GM12873 (cell line): ENCODE measurements around the gene MPPE1.

Experiments
- TF ChIP-seq, protein P1 (sequence below): IDR thresholded peaks from 2 replicates; pipeline ENCODE4 v1.5.1; 2012; ENCODE audit warnings: low read depth, mild to moderate bottlenecking, moderate library complexity, low read length, control low read depth; ENCODE audit not compliant: insufficient read depth; ENCODE audit errors: missing control alignments

MPPE1 gene

DNA sequence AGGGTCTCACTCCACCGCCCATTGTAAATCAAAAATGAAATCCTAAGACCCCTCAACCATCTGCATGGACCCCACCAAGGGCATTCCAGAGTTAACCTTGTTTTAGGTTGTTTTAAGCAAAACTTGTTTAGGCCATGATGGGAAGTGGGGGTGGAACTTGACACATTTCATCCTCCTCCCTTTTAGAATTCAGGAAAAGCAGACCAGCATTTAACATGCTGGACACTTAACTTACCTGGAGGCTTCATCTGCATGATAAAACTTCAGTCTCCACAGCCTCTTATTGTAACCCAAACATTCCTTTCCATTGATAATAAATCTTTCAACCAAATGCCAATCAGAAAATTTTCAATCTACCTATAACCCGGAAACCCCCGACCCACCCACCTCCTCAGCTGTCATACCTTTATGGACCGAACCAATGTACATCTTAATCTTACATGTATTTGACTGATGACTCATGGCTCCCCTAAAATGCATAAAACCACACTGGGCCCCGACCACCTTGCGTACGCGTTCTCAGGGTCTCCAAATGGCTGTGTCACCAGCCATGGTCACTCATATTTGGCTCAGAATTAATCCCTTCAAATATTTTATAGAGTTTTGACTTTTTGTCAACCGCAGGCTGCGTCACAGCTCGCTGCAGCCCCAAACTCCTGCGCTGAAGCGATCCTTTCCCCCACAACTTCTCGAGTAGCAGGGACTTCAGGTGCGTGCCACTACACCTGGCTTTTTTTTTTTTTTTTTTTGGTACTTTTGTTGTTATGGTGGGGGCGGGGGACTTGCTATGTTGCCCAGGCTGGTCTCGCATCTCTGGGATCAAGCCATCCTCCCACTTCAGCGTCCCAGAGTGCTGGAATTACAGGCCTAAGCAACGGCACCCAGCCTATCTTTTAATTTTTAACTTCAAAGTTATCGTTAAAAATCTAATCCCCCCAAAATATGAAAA, 917 bp downstream of the MPPE1 start:
- TF ChIP-seq, protein P1, sequence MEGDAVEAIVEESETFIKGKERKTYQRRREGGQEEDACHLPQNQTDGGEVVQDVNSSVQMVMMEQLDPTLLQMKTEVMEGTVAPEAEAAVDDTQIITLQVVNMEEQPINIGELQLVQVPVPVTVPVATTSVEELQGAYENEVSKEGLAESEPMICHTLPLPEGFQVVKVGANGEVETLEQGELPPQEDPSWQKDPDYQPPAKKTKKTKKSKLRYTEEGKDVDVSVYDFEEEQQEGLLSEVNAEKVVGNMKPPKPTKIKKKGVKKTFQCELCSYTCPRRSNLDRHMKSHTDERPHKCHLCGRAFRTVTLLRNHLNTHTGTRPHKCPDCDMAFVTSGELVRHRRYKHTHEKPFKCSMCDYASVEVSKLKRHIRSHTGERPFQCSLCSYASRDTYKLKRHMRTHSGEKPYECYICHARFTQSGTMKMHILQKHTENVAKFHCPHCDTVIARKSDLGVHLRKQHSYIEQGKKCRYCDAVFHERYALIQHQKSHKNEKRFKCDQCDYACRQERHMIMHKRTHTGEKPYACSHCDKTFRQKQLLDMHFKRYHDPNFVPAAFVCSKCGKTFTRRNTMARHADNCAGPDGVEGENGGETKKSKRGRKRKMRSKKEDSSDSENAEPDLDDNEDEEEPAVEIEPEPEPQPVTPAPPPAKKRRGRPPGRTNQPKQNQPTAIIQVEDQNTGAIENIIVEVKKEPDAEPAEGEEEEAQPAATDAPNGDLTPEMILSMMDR = no peak

DNA sequence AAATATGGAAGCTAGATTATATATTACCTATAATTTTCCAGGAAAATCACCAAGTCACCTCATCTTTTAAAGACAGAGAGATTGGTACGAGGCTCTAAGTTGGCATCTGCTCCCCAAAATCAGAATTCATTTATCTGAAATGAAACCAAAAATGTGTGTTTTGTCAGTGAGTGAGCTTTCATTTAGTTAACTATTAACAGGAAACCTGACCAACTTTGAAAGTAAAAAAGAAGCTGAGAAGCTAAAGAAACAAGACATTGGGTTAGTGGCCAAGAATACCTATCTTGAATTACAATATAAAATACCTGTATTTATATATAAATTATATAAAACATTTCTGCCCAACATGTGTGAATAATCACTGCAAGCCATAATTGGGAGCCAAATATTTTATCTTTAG, 1.9 kb downstream of the MPPE1 start:
- TF ChIP-seq, protein P1 = no peak

DNA sequence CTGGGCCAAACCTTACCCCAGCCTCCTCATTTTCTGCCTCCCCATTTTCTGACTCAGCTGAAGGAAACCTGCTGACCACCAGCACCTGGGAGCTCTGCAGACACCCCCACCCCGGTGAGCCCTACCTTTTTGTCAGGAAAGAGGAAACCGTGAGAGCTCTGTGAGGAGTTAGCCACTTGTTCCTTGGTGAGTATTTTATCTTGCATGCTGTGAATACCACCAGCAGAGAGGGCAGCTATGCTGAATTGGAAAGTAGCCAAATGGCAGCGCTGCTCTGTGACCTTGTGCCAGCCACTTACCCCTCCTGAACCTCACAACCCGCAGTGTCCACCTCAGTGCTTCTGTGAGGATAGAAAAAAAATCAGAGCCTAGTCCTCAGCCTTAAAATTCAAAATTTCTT, 2.5 kb downstream of the MPPE1 start:
- TF ChIP-seq, protein P1 = no peak

DNA sequence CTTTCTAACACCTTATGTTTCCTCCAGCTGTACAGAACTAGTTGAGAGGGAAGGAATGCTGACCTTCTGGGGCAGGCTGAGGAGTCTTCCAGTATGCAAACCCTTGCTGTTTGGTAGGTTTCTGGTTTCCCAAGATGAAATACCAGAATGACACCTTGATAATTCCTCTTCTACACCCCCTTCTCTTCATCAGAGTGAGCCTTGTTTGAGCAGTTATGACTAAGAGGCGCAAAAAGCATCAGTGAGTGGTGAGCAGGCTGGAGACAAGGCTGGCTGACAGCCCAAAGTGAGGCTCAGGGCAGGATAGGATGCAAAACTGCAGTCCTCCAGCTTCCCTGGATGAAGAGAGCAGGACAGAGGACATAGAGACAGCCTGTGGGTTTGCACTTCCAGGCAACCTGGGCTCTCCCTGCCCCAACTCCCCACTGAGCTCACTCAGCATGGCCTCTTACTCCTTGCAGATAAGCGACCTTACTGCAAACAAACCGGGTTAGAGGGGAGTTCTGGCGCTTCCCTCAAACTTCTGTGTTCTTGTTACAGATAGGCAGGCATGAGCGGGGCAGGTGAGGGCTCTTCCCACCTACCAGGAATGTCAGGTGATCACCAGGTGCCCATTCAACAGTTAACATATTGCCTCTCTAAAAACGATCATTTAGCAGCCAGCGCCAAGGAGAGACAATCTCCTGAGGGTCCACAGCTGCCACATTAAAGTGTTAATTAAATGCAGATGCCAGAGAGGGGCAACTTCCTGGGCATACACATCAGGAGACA, 5.4 kb downstream of the MPPE1 start:
- TF ChIP-seq, protein P1 = no peak

DNA sequence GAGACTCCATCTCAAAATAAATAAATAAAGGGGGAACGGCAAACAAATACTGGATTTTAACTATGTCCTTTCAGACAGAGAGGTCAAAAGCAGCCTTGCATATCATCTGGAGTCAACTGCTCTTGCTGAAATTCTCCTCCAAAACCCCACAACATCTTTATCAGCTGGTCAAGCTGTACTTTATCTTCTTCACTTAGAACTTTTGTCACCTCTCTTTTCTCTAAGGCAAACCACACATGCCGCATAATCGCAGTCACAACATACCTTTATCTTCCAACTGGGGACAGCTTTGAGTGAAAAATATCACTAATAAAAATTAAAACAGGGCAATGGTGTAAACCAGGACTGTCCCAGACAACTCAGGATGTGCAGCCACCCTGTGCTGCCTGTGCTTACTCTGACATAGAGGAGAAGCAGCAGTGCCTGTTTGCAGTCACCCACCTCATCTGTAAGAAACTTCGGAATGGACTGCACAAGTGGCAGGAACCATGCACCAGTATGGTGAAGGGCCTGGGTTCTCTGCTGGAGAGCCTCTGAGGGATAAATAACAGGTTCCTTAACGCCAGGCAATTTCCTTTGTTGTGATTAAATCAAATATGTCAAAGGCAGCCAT, 6.2 kb downstream of the MPPE1 start:
- TF ChIP-seq, protein P1 = no peak

DNA sequence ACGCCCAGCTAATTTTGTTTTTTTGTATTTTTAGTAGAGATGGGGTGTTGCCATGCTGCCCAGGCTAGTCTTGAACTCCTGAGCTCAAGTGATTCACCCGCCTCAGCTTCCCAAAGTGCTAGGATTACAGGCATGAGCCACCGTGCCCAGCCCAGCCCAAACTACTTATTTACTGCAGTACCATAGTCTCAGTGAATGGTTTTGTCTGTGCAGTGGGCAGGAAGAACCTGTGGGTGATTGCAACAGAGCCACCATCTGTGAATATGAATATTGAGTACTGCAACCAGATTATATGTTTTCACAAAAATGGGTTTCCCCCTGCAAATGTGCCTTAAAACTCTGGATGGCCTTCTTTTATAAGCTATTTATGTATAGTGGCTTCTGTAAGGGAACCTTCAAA, 9.1 kb downstream of the MPPE1 start:
- TF ChIP-seq, protein P1 = no peak

DNA sequence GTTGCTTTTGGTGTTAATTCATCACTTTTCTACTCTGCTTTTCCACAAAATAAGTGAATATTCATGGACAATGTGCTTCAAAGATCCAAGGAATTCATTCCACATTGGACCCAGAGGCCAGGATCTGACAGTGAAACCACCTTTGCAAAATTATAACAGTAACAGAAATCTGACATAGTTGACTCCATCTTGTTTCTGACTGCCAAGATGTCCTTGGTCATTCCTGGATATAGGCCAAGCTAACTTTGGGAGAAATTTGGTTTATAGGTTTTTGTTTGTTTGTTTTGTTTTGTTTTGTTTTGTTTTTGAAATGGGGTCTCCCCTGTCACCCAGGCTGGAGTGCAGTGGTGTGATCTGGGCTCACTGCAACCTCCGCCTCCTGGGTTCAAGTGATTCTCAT, 10.3 kb downstream of the MPPE1 start:
- TF ChIP-seq, protein P1 = no peak
